B cell (primary cell): ENCODE results near the gene ATG4C.

Source experiments
- CTCF ChIP-seq: fragments of 200-600 bp; IDR thresholded peaks from one replicate; pipeline ENCODE4 v1.8.0; 2022; ENCODE audit warnings: antibody characterized with exemption, mild to moderate bottlenecking
- EZH2 ChIP-seq: IDR thresholded peaks from 2 replicates; pipeline ENCODE4 v1.6.1; 2012; ENCODE audit warnings: borderline replicate concordance, low read depth, mild to moderate bottlenecking, moderate library complexity, low read length; ENCODE audit not compliant: insufficient read depth, poor library complexity, severe bottlenecking

DNA sequence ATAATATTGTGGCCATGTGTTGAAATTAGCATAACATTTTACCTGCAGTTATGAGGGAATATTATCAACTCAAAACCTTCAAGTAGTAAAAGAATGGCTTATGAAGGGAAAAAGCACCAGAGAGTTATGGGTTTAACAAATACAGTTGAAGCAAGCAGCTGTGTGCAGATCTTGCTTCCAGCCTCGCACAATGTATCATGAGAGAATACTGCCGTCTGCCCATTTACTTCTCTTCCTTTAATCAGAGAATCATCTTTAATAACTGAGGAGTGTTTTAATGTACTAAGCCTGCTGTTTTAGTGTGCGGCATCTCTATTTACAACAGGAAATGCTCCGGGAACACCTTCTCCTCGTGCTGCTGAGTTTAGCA, 120.9 kb downstream of the ATG4C start:
- TF ChIP-seq CTCF = no peak
- TF ChIP-seq EZH2 = no peak
